ENCODE results near the gene ZMIZ1. TPM values are rescaled to one million over a fixed set of nuclear protein-coding genes. Genes with fewer than 3 reads are reported as not detected.

ZMIZ1 gene
- total and polyA plus RNA-seq, 2 experiments from 2014 or later = 48.2 to 78.8 TPM

- Histone ChIP-seq H3K27ac (no peak overlapping the region), H3K9me3 (ENCODE audit: low read depth) (no peaks in the 10 kb centered on the region), H3K36me3 (peaks cover 36% of the 10 kb centered on the region), H3K27me3 (no peaks in the 10 kb centered on the region), H3K4me1 (ENCODE audit: low read depth) (peaks cover 13% of the 10 kb centered on the region), H3K4me3 (no peak overlapping the region)
- DNase-seq (ENCODE audit: low read depth in 1 of 2, low spot score in 1 of 2) = no peak
- TF ChIP-seq CTCF (IDR thresholded peaks at IDR 0.05; ENCODE audit: low read depth, low read length) = no peak
Measured at GRCh38 chr10:79207726-79208125, 139.0 kb downstream of the ZMIZ1 start.

GRCh38 chr10:79208251-79208983, 139.7 kb downstream of the ZMIZ1 start:
- Histone ChIP-seq H3K27ac (no peak overlapping the region), H3K9me3 (ENCODE audit: low read depth) (no peaks in the 10 kb centered on the region), H3K4me3 (no peak overlapping the region), H3K4me1 (ENCODE audit: low read depth) (peaks cover 9% of the 10 kb centered on the region), H3K27me3 (no peaks in the 10 kb centered on the region), H3K36me3 (peaks cover 38% of the 10 kb centered on the region)
- no peak for DNase-seq (ENCODE audit: low read depth in 1 of 2, low spot score in 1 of 2)
- TF ChIP-seq CTCF (IDR thresholded peaks at IDR 0.05; ENCODE audit: low read depth, low read length) = no peak

- H3K9me3 ChIP-seq (ENCODE audit: low read depth) = no peaks in the 10 kb centered on the region
- TF ChIP-seq CTCF (IDR thresholded peaks at IDR 0.05; ENCODE audit: low read depth, low read length) = no peak
- no peaks in the 10 kb centered on the region for H3K27me3 ChIP-seq
- H3K4me1 ChIP-seq (ENCODE audit: low read depth) = peaks cover 2% of the 10 kb centered on the region
- H3K27ac ChIP-seq = no peak overlapping the region
- H3K4me3 ChIP-seq = no peak overlapping the region
- DNase-seq (ENCODE audit: low read depth in 1 of 2, low spot score in 1 of 2) = no peak
- H3K36me3 ChIP-seq = peaks cover 44% of the 10 kb centered on the region
Measured at GRCh38 chr10:79209340-79209739, 140.6 kb downstream of the ZMIZ1 start.

- H3K36me3 ChIP-seq = peaks cover 43% of the 10 kb centered on the region
- no peaks in the 10 kb centered on the region for H3K27me3 ChIP-seq
- no peak for TF ChIP-seq CTCF (IDR thresholded peaks at IDR 0.05; ENCODE audit: low read depth, low read length)
- H3K27ac ChIP-seq = no peak overlapping the region
- no peak overlapping the region for H3K4me3 ChIP-seq
- no peaks in the 10 kb centered on the region for H3K9me3 ChIP-seq (ENCODE audit: low read depth)
- no peak for DNase-seq (ENCODE audit: low read depth in 1 of 2, low spot score in 1 of 2)
- no peaks in the 10 kb centered on the region for H3K4me1 ChIP-seq (ENCODE audit: low read depth)
Measured at GRCh38 chr10:79209831-79210230, 141.1 kb downstream of the ZMIZ1 start.

- TF ChIP-seq CTCF (IDR thresholded peaks at IDR 0.05; ENCODE audit: low read depth, low read length) = no peak
- no peak for DNase-seq (ENCODE audit: low read depth in 1 of 2, low spot score in 1 of 2)
- Histone ChIP-seq H3K27me3 (no peaks in the 10 kb centered on the region), H3K36me3 (peaks cover 47% of the 10 kb centered on the region), H3K9me3 (ENCODE audit: low read depth) (no peaks in the 10 kb centered on the region), H3K27ac (peak overlapping the region; percentile 3), H3K4me1 (ENCODE audit: low read depth) (no peaks in the 10 kb centered on the region), H3K4me3 (no peak overlapping the region)
Measured at GRCh38 chr10:79210672-79211071, 141.9 kb downstream of the ZMIZ1 start.

All from cardiac muscle cell (in vitro differentiated cells and primary cell).